ENCODE data around the gene ITGAE.
"Not testable (repeated sequence)": the region's sequence is repeated elsewhere in the genome, so short reads cannot be mapped to it uniquely, and the experiment has no call there.

ITGAE gene

DNA sequence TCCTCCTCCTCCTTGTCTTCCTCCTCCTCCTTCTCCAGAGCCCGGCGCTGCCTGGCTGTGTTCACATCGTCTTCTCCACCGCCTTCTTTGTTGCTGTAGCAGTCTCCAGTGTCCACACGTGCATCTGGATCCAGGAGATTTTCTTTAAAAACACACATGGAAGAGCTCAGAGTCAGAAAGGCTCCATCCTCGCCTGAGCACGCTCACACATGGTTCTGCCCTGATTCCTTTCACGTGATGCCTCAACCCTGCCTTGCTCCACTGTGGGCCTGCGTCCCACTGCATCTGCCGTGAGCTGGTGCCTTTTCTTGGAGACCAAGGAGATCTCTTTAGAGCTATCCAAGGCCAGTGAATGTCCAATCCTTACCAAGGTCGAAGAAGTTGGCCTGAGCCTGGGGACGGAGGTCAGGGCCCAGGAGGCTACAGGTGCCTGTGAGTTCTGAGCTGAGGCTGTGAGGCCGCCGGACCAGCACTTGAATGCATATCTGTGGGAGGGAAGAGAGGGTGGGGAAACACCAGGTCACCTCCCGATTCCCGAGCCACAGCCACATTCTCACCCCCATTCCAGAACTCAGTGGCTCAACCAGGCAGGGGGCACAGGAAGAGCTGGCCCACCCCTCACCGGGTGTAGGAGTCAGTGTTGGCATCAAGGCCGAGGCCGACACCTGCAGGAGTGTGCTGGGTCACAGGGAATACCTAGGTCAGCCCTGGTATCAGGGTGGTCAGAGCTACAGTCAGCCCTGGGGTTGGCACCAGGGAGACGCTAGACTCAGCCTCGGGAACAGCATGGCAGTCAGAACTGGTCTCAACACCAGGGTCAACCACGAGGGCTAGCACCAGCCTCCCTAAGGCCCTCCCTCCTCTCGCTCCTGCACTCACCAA lies 39.7 kb downstream of the ITGAE start:
- no peak for DNase-seq (ENCODE audit: low read depth)

DNA sequence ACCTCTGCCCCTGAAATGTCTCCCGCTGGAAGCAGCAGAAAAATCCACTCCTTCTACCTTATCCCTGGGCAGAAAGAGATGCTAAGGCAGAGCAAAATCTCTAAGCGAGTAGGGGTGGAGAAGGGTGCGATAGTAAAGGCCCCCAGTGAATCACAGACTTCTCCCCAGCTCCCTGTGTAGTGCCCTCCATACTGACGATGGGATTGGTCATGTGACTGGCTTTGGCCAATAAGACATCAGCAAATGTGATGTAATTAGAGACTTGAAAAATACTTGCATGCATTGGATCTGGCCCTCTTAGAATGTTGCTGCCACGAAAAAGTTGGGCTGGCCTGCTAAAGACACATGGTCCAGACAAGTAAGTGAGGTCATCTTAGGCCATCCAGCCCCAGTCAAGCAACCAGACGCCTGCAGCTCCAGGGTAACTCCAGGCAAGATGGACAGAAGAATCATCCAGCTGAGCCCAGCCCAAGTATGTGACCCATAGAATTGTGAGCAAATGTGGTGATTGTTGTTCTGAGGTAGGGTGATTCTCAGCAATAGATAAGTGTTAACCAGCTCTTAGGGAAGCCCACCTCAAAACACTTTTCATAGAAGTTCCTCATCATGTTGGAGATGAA lies 41.3 kb downstream of the ITGAE start:
- DNase-seq (ENCODE audit: low read depth): no peak

GRCh38 chr17:3755335-3756030 lies 45.5 kb downstream of the ITGAE start:
- no peak for DNase-seq (ENCODE audit: low read depth)

- no peak for DNase-seq (ENCODE audit: low read depth)
Observed at GRCh38 chr17:3754458-3755334, 46.3 kb downstream of the ITGAE start.

- DNase-seq (ENCODE audit: low read depth): no peak
Observed at GRCh38 chr17:3754066-3754457, 46.9 kb downstream of the ITGAE start.

- no peak for DNase-seq (ENCODE audit: low read depth)
Observed at GRCh38 chr17:3753624-3754023, 47.4 kb downstream of the ITGAE start.

DNA sequence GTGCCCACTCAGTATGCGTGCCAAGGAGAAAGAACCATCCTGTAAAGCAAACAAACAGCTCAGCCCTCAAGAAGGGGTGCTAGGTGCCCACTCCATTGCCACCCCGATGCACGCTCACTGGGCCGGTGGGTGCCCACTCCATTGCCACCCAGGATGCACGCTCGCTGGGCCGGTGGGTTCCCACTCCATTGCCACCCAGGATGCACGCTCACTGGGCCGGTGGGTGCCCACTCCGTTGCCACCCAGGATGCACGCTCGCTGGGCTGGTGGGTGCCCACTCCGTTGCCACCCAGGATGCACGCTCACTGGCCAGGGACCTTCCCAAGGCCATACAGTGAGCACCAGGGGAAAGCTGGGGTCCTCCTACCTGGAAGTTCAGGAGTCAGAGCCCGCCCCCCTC lies 49.2 kb downstream of the ITGAE start:
- no peak for DNase-seq (ENCODE audit: low read depth)

GRCh38 chr17:3750926-3751325 lies 50.1 kb downstream of the ITGAE start:
- DNase-seq (ENCODE audit: low read depth): no peak

- no peak for DNase-seq (ENCODE audit: low read depth)
Observed at GRCh38 chr17:3750296-3750695, 50.7 kb downstream of the ITGAE start.

GRCh38 chr17:3748576-3748975 lies 52.4 kb downstream of the ITGAE start:
- DNase-seq (ENCODE audit: low read depth): no peak

GRCh38 chr17:3747805-3748204 lies 53.2 kb downstream of the ITGAE start:
- no peak for DNase-seq (ENCODE audit: low read depth)

DNA sequence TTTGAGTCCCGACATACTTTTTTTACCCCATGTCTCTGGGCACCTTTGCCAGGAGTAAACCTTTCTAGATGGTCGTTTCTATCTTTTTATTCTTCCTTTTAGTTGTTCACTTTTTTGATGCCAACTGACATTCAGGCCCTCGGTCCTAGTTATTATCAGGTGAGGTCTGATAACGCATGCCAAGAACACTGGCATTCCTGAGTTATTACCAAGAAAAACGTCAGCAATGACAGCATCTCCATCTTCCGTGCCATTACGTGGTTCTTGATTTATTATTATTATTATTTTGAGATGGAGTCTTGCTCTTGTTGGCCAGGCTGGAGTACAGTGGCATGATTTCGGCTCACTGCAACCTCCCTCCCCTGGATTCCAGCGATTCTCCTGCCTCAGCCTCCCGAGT lies 55.9 kb downstream of the ITGAE start:
- no peak for DNase-seq (ENCODE audit: low read depth)

- peak; percentile 28 for DNase-seq (ENCODE audit: low read depth)
Observed at GRCh38 chr17:3744014-3744413, 57.0 kb downstream of the ITGAE start.

- no peak for DNase-seq (ENCODE audit: low read depth)
Observed at GRCh38 chr17:3740611-3741073, 60.3 kb downstream of the ITGAE start.

DNA sequence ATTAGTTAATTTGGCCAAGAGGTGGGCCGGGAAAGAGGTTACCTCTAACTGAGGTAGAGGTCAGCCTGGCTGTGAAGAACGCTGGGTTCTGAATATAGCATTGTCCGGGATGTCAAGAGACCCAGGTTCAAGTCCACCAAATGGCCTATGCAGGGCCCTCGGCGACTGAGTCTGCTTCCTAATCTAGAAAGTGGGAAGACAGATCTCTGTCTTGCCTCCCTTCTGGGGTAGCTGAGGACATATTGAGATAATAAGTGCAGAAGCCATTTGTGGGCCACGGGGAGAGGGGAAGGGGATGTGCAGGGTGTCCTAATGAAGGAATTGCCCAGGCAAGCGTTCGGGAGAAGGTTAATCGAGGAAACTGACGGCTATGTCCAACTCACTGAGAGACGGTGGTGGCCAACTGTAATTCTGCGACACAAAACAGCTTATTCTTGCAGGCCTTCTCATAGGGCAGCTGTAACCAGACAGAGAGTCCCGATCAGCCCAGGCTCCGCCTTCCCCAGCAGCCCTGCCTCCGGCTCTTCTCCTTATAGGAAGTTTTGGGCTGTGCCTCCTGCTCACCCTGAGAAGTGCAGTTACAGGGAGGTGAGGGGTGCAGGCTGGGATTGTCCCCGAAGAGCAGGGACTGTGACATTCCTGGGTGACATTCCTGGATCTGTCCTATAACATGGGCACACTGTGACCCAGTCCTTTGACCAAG lies 61.4 kb downstream of the ITGAE start:
- DNase-seq (ENCODE audit: low read depth): no peak

DNA sequence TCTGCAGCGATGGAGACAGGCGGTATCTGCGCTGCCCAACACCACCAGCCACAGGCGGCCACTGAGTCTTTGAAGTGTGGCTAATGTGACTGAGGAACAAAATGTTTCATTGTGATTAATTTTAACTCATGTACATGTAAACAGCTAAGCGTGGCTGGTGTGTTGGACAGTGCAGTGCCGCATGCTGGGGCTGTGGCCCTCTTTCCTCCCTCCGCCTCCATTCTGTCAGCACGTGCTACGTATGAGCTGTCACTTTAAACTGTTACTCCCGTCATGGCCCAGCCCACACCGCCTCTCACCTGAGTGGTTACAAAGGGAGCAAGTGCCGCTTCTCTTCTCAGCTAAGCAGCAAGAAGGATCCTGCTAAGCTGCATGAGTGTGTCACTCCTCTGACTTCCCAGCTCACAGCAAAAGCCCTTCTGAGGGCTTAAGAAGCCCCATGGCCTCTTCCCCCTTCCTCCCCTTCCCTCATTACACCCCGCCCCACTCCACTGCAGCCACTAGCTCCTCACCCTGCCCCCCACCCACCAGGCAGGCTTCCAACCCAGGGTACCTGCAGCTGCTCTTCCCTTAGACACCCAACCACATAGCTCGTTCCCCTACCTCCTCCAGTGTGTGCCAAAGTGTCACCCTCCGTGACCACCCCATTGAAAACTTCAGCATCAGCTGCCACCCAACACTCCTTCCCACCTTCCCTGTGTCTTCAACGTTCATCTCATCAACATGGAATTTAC lies 62.3 kb downstream of the ITGAE start:
- peak; percentile 14 for DNase-seq (ENCODE audit: low read depth)

DNA sequence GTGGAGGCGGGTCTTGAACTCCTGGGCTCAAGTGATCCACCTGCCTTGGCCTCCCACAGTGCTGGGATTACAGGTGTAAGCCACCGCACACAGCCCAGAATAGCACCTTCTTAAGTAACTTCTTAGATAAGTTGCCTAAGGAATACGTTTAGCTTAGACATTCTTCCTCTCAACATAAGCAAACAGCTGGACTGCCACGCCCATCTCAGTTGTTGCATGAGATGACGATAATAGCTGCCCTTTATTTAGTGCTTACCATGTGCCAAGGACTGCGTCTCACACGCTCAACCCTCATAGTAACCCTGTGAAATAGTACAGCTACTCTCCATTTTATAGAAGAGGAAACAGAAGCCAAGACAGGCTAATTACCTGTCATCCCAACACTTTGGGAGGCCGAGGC lies 65.5 kb downstream of the ITGAE start:
- no peak for DNase-seq (ENCODE audit: low read depth)

GRCh38 chr17:3734911-3735276 lies 66.1 kb downstream of the ITGAE start:
- DNase-seq (ENCODE audit: low read depth): not testable (repeated sequence)

DNA sequence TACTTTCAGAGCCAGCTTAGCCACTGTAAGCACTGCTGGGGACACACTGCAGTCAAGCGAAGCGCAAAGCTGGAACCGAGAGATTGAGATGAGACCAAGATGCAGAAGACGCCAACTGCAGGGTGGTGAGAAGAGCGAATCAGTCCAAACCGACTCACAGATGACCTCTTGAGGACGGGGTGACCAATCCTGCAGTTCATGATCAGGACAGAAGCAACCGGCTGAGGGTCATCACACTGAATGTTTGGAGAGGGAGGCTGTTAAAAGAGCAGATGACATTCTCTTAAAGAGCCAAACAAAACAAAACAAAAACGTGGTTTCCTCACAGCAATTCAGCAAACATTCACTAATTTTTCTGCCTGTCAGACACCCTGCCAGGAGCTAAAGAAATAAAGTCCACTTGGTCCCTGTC lies 68.8 kb downstream of the ITGAE start:
- DNase-seq (ENCODE audit: low read depth): no peak

DNA sequence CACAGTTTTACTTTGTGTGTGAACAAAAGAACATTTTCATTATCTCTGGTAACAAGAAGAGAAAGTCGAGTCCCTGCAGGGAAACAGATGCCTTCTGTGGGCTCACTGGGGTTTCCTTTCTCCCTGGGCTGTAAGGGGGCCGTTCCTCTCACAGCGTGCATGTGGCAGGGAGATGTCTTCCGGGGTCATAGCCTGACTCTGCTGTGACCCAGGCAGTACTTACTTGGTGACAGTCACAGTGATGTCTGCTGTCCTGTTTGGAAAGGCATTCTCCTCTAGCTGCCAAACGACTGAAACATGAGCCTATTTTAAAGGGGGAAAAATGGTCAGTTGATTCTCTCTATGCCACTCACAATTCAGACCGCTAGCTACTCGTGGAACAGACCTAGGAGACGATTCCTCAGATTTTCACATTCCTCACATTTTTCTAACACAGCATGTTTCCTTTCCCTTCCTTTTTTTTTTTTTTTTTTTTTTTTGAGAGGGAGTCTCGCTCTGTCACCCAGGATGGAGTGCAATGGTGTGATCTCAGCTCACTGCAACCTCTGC lies 70.0 kb downstream of the ITGAE start:
- peak; percentile 51 for DNase-seq (ENCODE audit: low read depth)
